ENCODE data around the gene GAS2.

GRCh38 chr11:22761066-22761465, 94.7 kb downstream of the GAS2 start:
- TF ChIP-seq CTCF (conservative IDR thresholded peaks at IDR 0.05; ENCODE audit: low read length) (no peak), EZH2phosphoT487 (IDR thresholded peaks at IDR 0.05; ENCODE audit: borderline replicate concordance, low read depth, low read length) (no peak)

All from OCI-LY7 (cell line).